HEK293T (cell line): Measurements from ENCODE around the gene RASA3.

Experiments
- CTCF ChIA-PET: fragments of 350-600 bp; formaldehyde crosslinking; extraction: SDS; loops from one replicate; lab custom pipeline; 2021; ENCODE audit warnings: antibody characterized with exemption, inconsistent platforms; lab: Yijun Ruan, JAX
- POLR2A ChIA-PET: fragments of 350-600 bp; formaldehyde crosslinking; extraction: SDS; loops from one replicate; lab custom pipeline; 2020; ENCODE audit warnings: antibody characterized with exemption, inconsistent platforms; lab: Yijun Ruan, JAX
- DNase-seq: peaks from one replicate; pipeline ENCODE4 v3.0.0; 2012; ENCODE audit warnings: mixed read lengths; ENCODE audit errors: extremely low spot score
- ARNT ChIP-seq: fragments of 450-650 bp; IDR thresholded peaks from 2 replicates; pipeline ENCODE4 v1.6.1; 2017; ENCODE audit warnings: mild to moderate bottlenecking
- BHLHE40 ChIP-seq: fragments of 450-650 bp; IDR thresholded peaks from 2 replicates; pipeline ENCODE4 v1.6.1; 2016; ENCODE audit warnings: mild to moderate bottlenecking, moderate library complexity, borderline replicate concordance
- CTBP1 ChIP-seq: fragments of 450-650 bp; IDR thresholded peaks from 2 replicates; pipeline ENCODE4 v1.6.1; 2016; ENCODE audit warnings: borderline replicate concordance
- ELF4 ChIP-seq: fragments of 450-650 bp; IDR thresholded peaks from 2 replicates; pipeline ENCODE4 v1.6.1; 2017; ENCODE audit warnings: antibody characterized with exemption
- FOXA1 ChIP-seq: fragments of 450-650 bp; IDR thresholded peaks from 2 replicates; pipeline ENCODE4 v1.6.1; 2016; ENCODE audit warnings: mild to moderate bottlenecking
- FOXK2 ChIP-seq: fragments of 450-650 bp; IDR thresholded peaks from 2 replicates; pipeline ENCODE4 v1.6.1; 2016; ENCODE audit warnings: mild to moderate bottlenecking
- HDGF ChIP-seq: fragments of 450-650 bp; IDR thresholded peaks from 2 replicates; pipeline ENCODE4 v1.6.1; 2017; ENCODE audit warnings: antibody characterized with exemption, borderline replicate concordance
- L3MBTL2 ChIP-seq: fragments of 450-650 bp; conservative IDR thresholded peaks from 2 replicates; pipeline ENCODE4 v1.6.1; 2016; ENCODE audit warnings: mild to moderate bottlenecking
- LEF1 ChIP-seq: fragments of 450-650 bp; IDR thresholded peaks from 2 replicates; pipeline ENCODE4 v1.6.1; 2017; ENCODE audit warnings: mild to moderate bottlenecking, borderline replicate concordance
- NFRKB ChIP-seq: fragments of 450-650 bp; IDR thresholded peaks from 2 replicates; pipeline ENCODE4 v1.6.1; 2016; ENCODE audit warnings: mild to moderate bottlenecking, moderate library complexity
- PKNOX1 ChIP-seq: fragments of 450-650 bp; IDR thresholded peaks from 2 replicates; pipeline ENCODE4 v1.6.1; 2016
- SP1 ChIP-seq: fragments of 450-650 bp; IDR thresholded peaks from 2 replicates; pipeline ENCODE4 v1.6.1; 2017
- SUZ12 ChIP-seq: fragments of 450-650 bp; IDR thresholded peaks from 2 replicates; pipeline ENCODE4 v1.6.1; 2016; ENCODE audit warnings: mild to moderate bottlenecking
- TARDBP ChIP-seq: fragments of 450-650 bp; IDR thresholded peaks from 2 replicates; pipeline ENCODE4 v1.6.1; 2016
- ZNF384 ChIP-seq: fragments of 450-650 bp; IDR thresholded peaks from 2 replicates; pipeline ENCODE4 v1.6.1; 2016

RASA3 gene

GRCh38 chr13:113974304-113975281 lies 157.8 kb downstream of the RASA3 start:
- TF ChIP-seq ZNF384, result no peak
- no peak for TF ChIP-seq SP1
- TF ChIP-seq ELF4, result no peak
- TF ChIP-seq LEF1, result no peak
- TF ChIP-seq FOXK2, result no peak
- no peak for TF ChIP-seq BHLHE40
- CTCF ChIA-PET, result no interaction called here
- no peak for DNase-seq
- POLR2A ChIA-PET, result no interaction called here

- TF ChIP-seq L3MBTL2, result no peak
- TF ChIP-seq ZNF384, result no peak
- TF ChIP-seq ELF4, result no peak
- no peak for TF ChIP-seq LEF1
- no peak for TF ChIP-seq CTBP1
- TF ChIP-seq TARDBP, result no peak
- TF ChIP-seq FOXA1, result no peak
- TF ChIP-seq SUZ12, result no peak
- TF ChIP-seq SP1, result no peak
- CTCF ChIA-PET, result no interaction called here
- POLR2A ChIA-PET, result no interaction called here
- DNase-seq, result no peak
Measured at GRCh38 chr13:113973218-113974164, 158.9 kb downstream of the RASA3 start, which contains the start of gene C13orf46. TSS of gene C13orf46 (minus strand) at chr13:113974076. CDS start at chr13:113973997, 79 bp downstream.

GRCh38 chr13:113972451-113973217 lies 159.8 kb downstream of the RASA3 start:
- ChIA-PET CTCF (no interaction called here), POLR2A (no interaction called here)
- DNase-seq, result no peak
- no peak for TF ChIP-seq CTBP1
- no peak for TF ChIP-seq ZNF384
- TF ChIP-seq PKNOX1, result no peak
- TF ChIP-seq NFRKB, result no peak
- TF ChIP-seq L3MBTL2, result no peak
- TF ChIP-seq HDGF, result no peak
- TF ChIP-seq ARNT, result no peak
- no peak for TF ChIP-seq LEF1
- no peak for TF ChIP-seq SUZ12
- TF ChIP-seq BHLHE40, result no peak
- TF ChIP-seq FOXA1, result no peak
- TF ChIP-seq ELF4, result no peak
- TF ChIP-seq TARDBP, result no peak
- no peak for TF ChIP-seq FOXK2

- ChIA-PET CTCF (no interaction called here), POLR2A (no interaction called here)
- TF ChIP-seq L3MBTL2 (no peak), FOXK2 (no peak), SP1 (no peak), CTBP1 (no peak), LEF1 (no peak), HDGF (no peak), FOXA1 (no peak), ZNF384 (no peak), TARDBP (no peak), SUZ12 (no peak), ELF4 (no peak)
- no peak for DNase-seq
Measured at GRCh38 chr13:113971471-113972231, 160.8 kb downstream of the RASA3 start.

- ChIA-PET POLR2A (no interaction called here), CTCF (no interaction called here)
- TF ChIP-seq HDGF (no peak), CTBP1 (no peak), ELF4 (no peak), L3MBTL2 (no peak), LEF1 (no peak), NFRKB (no peak), TARDBP (no peak), ARNT (no peak), ZNF384 (no peak), FOXK2 (no peak), SUZ12 (no peak)
- no peak for DNase-seq
Measured at GRCh38 chr13:113970810-113971470, 161.5 kb downstream of the RASA3 start.
